CD4-positive, alpha-beta T cell (primary cell): ENCODE measurements around the gene CPLX3. TPM values are rescaled to one million over a fixed set of nuclear protein-coding genes. Genes with fewer than 3 reads are reported as not detected.
A peak's percentile ranks its signal among the peaks of the same experiment; 100 is the strongest.

Source experiments
- ATAC-seq: fragments of 200-7000 bp; cut with Tn5 transposase; one replicate; pipeline ENCODE4 v1.10.0; 2022; ENCODE audit warnings: mild to moderate bottlenecking; ENCODE audit not compliant: poor library complexity
- CTCF ChIA-PET: fragments of 350-600 bp; sonication (Branson Sonifier 250); formaldehyde crosslinking; loops from one replicate; lab custom pipeline; 2021; ENCODE audit warnings: antibody characterized with exemption, inconsistent platforms; lab: Charles Lee
- POLR2A ChIA-PET: fragments of 350-600 bp; sonication (Branson Sonifier 250); formaldehyde crosslinking; loops from one replicate; lab custom pipeline; 2021; ENCODE audit warnings: antibody characterized with exemption, inconsistent platforms; lab: Charles Lee
- DNase-seq, 14 experiments: peaks; one replicate each; pipeline ENCODE4 v3.0.0-alpha.2; 2013 to 2020; ENCODE audit warnings: mixed read lengths in 2 of 14
- H3K27ac ChIP-seq, 2 donors: one replicate each; pipeline versions ENCODE4 v1.5.1 to v1.7.0; 2013; ENCODE audit warnings: low read length in 2 of 2, low read depth in 1 of 2, mild to moderate bottlenecking in 1 of 2
- H3K27me3 ChIP-seq, 2 experiments: 1 replicate in 1 of 2; 2 replicates in 1 of 2; pipeline versions ENCODE4 v1.6.1 to v1.7.0; 2013; ENCODE audit warnings: low read length in 2 of 2, control low read depth in 1 of 2, mild to moderate bottlenecking in 1 of 2, moderate library complexity in 1 of 2; ENCODE audit not compliant: insufficient read depth in 2 of 2, control insufficient read depth in 1 of 2
- H3K36me3 ChIP-seq: one replicate; pipeline ENCODE4 v1.6.1; 2013; ENCODE audit warnings: low read length, control low read depth; ENCODE audit not compliant: insufficient read depth
- H3K4me1 ChIP-seq: one replicate; pipeline ENCODE4 v1.6.1; 2013; ENCODE audit warnings: low read length, control low read depth; ENCODE audit not compliant: insufficient read depth
- H3K4me3 ChIP-seq: one replicate; pipeline ENCODE4 v1.5.1; 2013; ENCODE audit warnings: mild to moderate bottlenecking, low read length, moderate library complexity
- H3K9me3 ChIP-seq, 2 experiments: 1 replicate in 1 of 2; 2 replicates in 1 of 2; pipeline versions ENCODE4 v1.6.1 to v1.7.0; 2013; ENCODE audit warnings: low read length in 2 of 2, mild to moderate bottlenecking in 2 of 2, control low read depth in 1 of 2, moderate library complexity in 1 of 2; ENCODE audit not compliant: control insufficient read depth in 1 of 2, insufficient read depth in 1 of 2
- H3K27ac Mint-ChIP-seq: one replicate; pipeline ENCODE4 v1.8.0; 2020; ENCODE audit warnings: mixed read lengths
- H3K27me3 Mint-ChIP-seq: one replicate; pipeline ENCODE4 v1.8.0; 2021; ENCODE audit warnings: mixed read lengths
- H3K36me3 Mint-ChIP-seq: one replicate; pipeline ENCODE4 v1.8.0; 2021; ENCODE audit warnings: low read depth, mixed read lengths
- H3K4me1 Mint-ChIP-seq: one replicate; pipeline ENCODE4 v1.8.0; 2021; ENCODE audit warnings: low read depth, mixed read lengths
- H3K4me3 Mint-ChIP-seq: one replicate; pipeline ENCODE4 v1.8.0; 2020; ENCODE audit warnings: mild to moderate bottlenecking, mixed read lengths
- H3K9me3 Mint-ChIP-seq: one replicate; pipeline ENCODE4 v1.8.0; 2020; ENCODE audit warnings: mixed read lengths
- intact Hi-C, 2 experiments: fragments of 100-400 bp; cut with DNase I in 1 of 2; cut with micrococcal nuclease in 1 of 2; formaldehyde crosslinking; loops; one replicate each; pipeline versions ENCODE4 v1.15.1 to v1.9.0; 2023 to 2025; cut with DNase I, micrococcal nuclease
- total RNA-seq, 174 experiments: library from RNA in 2 of 174; stranded (reverse) in 2 of 174; gene quantifications; one replicate each; pipeline ENCODE4 v1.2.3 and lab custom pipeline; 2021 to 2026
- TF ChIP-seq, protein P1 (sequence below): fragments of 200-600 bp; IDR thresholded peaks from one replicate; pipeline ENCODE4 v1.8.0; 2022; ENCODE audit warnings: antibody characterized with exemption, mild to moderate bottlenecking

CPLX3 gene
- total RNA-seq, 2 experiments from 2014 or later = 0.16 to 0.53 TPM

DNA sequence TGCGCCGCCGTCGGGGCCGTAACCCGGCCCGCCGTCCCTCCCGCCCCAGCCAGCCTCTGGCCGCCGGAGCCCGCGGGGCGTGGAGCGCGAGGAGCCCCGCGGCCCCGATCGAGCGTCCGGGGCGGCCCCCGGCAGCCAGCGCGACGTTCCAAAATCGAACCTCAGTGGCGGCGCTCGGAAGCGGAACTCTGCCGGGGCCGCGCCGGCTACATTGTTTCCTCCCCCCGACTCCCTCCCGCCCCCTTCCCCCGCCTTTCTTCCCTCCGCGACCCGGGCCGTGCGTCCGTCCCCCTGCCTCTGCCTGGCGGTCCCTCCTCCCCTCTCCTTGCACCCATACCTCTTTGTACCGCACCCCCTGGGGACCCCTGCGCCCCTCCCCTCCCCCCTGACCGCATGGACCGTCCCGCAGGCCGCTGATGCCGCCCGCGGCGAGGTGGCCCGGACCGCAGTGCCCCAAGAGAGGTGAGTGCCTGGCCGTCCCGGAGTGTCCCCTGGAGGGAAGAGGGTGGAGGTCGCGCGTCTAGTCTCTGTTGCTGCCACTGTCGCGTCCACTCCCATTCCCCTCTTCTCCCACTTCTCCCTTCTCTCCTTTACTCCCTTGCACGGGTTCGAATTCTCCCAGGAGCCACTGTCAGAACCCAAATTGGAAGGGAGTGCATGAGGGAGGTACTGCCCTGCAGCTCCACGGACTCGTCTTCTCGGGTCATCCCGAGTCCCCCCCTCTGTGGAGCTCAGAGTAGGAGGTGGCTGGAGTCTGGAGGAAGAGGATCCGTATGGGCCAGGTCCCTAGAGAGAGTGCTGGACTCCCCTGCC, 44.0 kb upstream of the CPLX3 start:
- Histone ChIP-seq H3K27me3 (no peaks in the 10 kb centered on the region), H3K9me3 (no peaks in the 10 kb centered on the region), H3K27ac (peak overlapping the region; percentile 69 to 93), H3K36me3 (peaks cover 16% of the 10 kb centered on the region), H3K4me3 (peak overlapping the region; percentile 100), H3K4me1 (peaks cover 88% of the 10 kb centered on the region)
- Mint-ChIP-seq H3K36me3 (peaks cover 27% of the 10 kb centered on the region), H3K27ac (peak overlapping the region; percentile 94), H3K4me1 (peaks cover 65% of the 10 kb centered on the region), H3K4me3 (peak overlapping the region; percentile 90), H3K9me3 (no peaks in the 10 kb centered on the region), H3K27me3 (no peaks in the 10 kb centered on the region)
- POLR2A ChIA-PET = interaction anchor here (0.7 to 33.5 kb wide), 9 partner anchors 3 to 168 kb away, joined by 3 to 925 read pairs (median 5); partner anchors contain the start of genes CLK3 and CSK
- ATAC-seq (peak; percentile 39), DNase-seq (peak; percentile 52 to 86 (median 66))
- intact Hi-C loops = loop anchor here (5.0 to 10.0 kb wide), 5 partner anchors 155 to 788 kb away; partner anchors contain the start of genes C15orf39 (in 2 of the 2), ARID3B (in 1 of the 2), COX5A (in 1 of the 2) and PML (in 1 of the 2)
- CTCF ChIA-PET = interaction anchor here (1.7 to 9.5 kb wide), 4 partner anchors 11 to 14 kb away, joined by 5 to 231 read pairs (median 30); no protein-coding TSS in a partner anchor
- TF ChIP-seq, protein P1, sequence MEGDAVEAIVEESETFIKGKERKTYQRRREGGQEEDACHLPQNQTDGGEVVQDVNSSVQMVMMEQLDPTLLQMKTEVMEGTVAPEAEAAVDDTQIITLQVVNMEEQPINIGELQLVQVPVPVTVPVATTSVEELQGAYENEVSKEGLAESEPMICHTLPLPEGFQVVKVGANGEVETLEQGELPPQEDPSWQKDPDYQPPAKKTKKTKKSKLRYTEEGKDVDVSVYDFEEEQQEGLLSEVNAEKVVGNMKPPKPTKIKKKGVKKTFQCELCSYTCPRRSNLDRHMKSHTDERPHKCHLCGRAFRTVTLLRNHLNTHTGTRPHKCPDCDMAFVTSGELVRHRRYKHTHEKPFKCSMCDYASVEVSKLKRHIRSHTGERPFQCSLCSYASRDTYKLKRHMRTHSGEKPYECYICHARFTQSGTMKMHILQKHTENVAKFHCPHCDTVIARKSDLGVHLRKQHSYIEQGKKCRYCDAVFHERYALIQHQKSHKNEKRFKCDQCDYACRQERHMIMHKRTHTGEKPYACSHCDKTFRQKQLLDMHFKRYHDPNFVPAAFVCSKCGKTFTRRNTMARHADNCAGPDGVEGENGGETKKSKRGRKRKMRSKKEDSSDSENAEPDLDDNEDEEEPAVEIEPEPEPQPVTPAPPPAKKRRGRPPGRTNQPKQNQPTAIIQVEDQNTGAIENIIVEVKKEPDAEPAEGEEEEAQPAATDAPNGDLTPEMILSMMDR = no peak

DNA sequence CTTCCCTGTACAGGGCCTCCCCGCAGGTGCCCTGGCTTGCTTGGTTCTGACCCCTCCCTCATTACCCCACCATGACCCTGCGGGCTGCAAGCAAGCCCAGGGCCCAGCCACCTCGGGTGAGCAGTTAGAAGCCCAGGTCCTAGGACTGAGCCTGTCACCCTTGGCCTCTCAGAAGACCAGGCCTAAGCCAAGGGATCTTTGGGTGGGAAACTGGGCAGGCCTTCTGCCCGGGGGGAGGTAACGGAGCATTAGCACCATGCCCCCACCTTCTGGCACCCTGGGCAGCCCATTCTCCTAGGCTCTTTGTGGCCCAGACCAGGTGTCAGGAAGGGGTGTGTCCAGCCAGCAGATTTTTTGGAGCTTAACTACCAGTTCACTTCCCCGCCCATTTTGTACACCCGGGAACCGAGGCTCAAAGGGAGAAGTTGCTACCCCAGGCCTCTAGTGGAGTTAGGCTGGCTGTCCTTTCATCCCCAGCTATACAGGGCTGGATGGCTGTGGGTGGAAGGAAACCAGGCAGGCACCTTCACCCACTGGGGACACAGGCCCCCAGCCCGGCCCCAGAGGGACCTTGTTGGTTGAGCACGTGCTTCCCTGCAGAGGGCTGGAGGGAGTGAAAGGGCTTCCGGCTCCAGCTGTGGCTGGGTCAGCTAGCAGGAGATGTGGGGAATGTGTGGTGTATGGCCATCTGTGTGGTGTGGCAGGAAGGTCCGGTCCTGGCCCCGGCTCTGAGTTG, 43.2 kb upstream of the CPLX3 start:
- DNase-seq (peak in 4 of 14 experiments; percentile 35 to 60 (median 53)), ATAC-seq (no peak)
- Histone ChIP-seq H3K27me3 (no peaks in the 10 kb centered on the region), H3K4me1 (peaks cover 88% of the 10 kb centered on the region), H3K36me3 (peaks cover 20% of the 10 kb centered on the region), H3K9me3 (no peaks in the 10 kb centered on the region), H3K4me3 (peak overlapping the region; percentile 100), H3K27ac (peak overlapping the region; percentile 69 to 93)
- Mint-ChIP-seq H3K27ac (peak overlapping the region; percentile 94), H3K4me3 (peak overlapping the region; percentile 90), H3K4me1 (peaks cover 65% of the 10 kb centered on the region), H3K27me3 (no peaks in the 10 kb centered on the region), H3K9me3 (no peaks in the 10 kb centered on the region), H3K36me3 (peaks cover 32% of the 10 kb centered on the region)
- TF ChIP-seq, protein P1 = no peak
- ChIA-PET CTCF (interaction anchor here (1.7 to 9.5 kb wide), 4 partner anchors 12 to 59 kb away, joined by 5 to 231 read pairs (median 14); partner anchors contain the start of gene ULK3), POLR2A (interaction anchor here (1.2 to 33.5 kb wide), 6 partner anchors 4 to 173 kb away, joined by 3 to 925 read pairs (median 5); partner anchors contain the start of genes CLK3, CSK and RPP25)
- intact Hi-C loops = loop anchor here (5.0 to 10.0 kb wide), 5 partner anchors 154 to 788 kb away; partner anchors contain the start of genes C15orf39 (in 2 of the 2), ARID3B (in 1 of the 2), COX5A (in 1 of the 2) and PML (in 1 of the 2)

DNA sequence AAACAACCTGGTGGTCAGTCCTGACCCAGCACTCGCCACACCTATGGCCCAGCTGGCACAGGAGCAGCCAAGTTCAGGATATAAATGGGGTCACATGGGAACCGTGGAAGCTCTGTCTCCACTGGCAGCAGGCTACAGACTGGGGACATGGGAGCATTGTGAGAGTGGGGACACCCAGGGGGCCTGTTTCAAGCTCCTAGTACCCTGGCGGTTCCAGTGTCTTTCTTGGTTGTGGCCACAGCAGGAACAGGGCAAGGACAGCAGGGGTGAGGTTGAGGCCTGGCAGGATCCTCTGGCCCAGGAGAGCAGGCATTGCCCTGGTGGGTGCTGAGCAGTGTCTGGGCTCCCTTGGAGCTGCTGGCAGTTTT, 42.6 kb upstream of the CPLX3 start:
- Mint-ChIP-seq H3K27ac (peak overlapping the region; percentile 94), H3K4me3 (peak overlapping the region; percentile 90), H3K27me3 (no peaks in the 10 kb centered on the region), H3K4me1 (peaks cover 65% of the 10 kb centered on the region), H3K9me3 (no peaks in the 10 kb centered on the region), H3K36me3 (peaks cover 36% of the 10 kb centered on the region)
- ChIA-PET CTCF (interaction anchor here (1.7 to 9.5 kb wide), 4 partner anchors 13 to 59 kb away, joined by 5 to 231 read pairs (median 14); partner anchors contain the start of gene ULK3), POLR2A (interaction anchor here (1.2 to 33.5 kb wide), 7 partner anchors 5 to 173 kb away, joined by 3 to 925 read pairs (median 4); partner anchors contain the start of genes CLK3, CSK and RPP25)
- peak overlapping the region; percentile 100 for H3K4me3 ChIP-seq
- H3K9me3 ChIP-seq = no peaks in the 10 kb centered on the region
- TF ChIP-seq, protein P1 = no peak
- peak overlapping the region; percentile 69 to 93 for H3K27ac ChIP-seq
- intact Hi-C loops = loop anchor here (5.0 to 10.0 kb wide), 5 partner anchors 154 to 789 kb away; partner anchors contain the start of genes C15orf39 (in 2 of the 2), ARID3B (in 1 of the 2), COX5A (in 1 of the 2) and PML (in 1 of the 2)
- H3K36me3 ChIP-seq = peaks cover 23% of the 10 kb centered on the region
- peaks cover 88% of the 10 kb centered on the region for H3K4me1 ChIP-seq
- no peaks in the 10 kb centered on the region for H3K27me3 ChIP-seq
- no peak for ATAC-seq
- DNase-seq = peak in 1 of 14 experiments; percentile 8
